ENCODE data around the gene SOHLH1.

Gene SOHLH1

DNA sequence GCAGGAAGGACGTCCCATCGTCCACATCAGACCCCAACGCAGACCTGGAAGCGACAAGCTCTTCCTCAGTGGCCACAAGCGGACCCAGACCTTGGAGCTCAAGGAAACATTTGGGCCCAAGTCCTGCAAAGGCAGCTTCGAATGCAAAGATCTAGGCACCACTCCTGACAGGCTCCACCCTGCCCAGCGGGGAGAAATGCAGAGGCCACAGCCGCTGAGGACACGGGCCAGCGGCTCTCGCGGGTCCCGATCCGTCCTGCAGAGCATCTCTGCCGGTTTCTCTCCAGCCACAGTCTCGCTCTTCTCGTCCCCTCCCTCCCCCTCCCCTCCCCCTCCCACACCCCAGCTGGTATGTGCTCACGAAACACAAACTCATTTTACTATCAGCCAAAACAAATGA, 4.9 kb downstream of the SOHLH1 start:
- H3K27me3 ChIP-seq (ENCODE audit: insufficient read depth, low read depth, severe bottlenecking) = no peaks in the 10 kb centered on the region
- no peak for DNase-seq
- H3K4me3 ChIP-seq (ENCODE audit: low read depth, low read length) = no peak overlapping the region
- no peaks in the 10 kb centered on the region for H3K9me3 ChIP-seq (ENCODE audit: severe bottlenecking)
- no peak overlapping the region for H3K27ac ChIP-seq
- H3K36me3 ChIP-seq = no peaks in the 10 kb centered on the region
- TF ChIP-seq CTCF (IDR thresholded peaks at IDR 0.05; ENCODE audit: low read depth, low read length) = no peak

- Histone ChIP-seq H3K36me3 (no peaks in the 10 kb centered on the region), H3K27me3 (ENCODE audit: insufficient read depth, low read depth, severe bottlenecking) (no peaks in the 10 kb centered on the region), H3K27ac (no peak overlapping the region), H3K9me3 (ENCODE audit: severe bottlenecking) (no peaks in the 10 kb centered on the region), H3K4me3 (ENCODE audit: low read depth, low read length) (no peak overlapping the region)
- TF ChIP-seq CTCF (IDR thresholded peaks at IDR 0.05; ENCODE audit: low read depth, low read length) = no peak
- DNase-seq = no peak
These were observed 5.5 kb downstream of the SOHLH1 start for GRCh38 chr9:135693771-135694170.

DNA sequence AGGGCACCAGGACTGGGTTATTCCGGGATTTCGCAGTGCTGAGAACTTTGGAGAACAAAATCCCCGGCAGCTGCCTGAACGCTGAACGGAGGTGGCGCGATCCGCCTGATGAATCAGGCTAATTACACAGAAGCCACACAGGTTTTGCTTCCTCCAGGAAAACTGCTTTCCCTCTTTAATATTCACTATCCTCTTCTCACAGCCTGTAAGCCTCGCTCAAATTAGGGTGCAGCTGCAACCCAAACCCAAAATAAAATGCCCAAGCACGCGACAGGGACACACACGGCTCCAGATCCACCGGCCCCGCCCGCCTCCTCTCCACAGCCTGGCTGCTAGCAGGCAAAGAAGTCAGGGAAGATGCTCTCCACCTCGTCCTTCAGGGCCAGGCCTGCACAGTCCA, 6.0 kb downstream of the SOHLH1 start:
- no peaks in the 10 kb centered on the region for H3K27me3 ChIP-seq (ENCODE audit: insufficient read depth, low read depth, severe bottlenecking)
- TF ChIP-seq CTCF (IDR thresholded peaks at IDR 0.05; ENCODE audit: low read depth, low read length) = no peak
- DNase-seq = no peak
- H3K27ac ChIP-seq = no peak overlapping the region
- H3K9me3 ChIP-seq (ENCODE audit: severe bottlenecking) = no peaks in the 10 kb centered on the region
- H3K36me3 ChIP-seq = no peaks in the 10 kb centered on the region
- no peak overlapping the region for H3K4me3 ChIP-seq (ENCODE audit: low read depth, low read length)

DNA sequence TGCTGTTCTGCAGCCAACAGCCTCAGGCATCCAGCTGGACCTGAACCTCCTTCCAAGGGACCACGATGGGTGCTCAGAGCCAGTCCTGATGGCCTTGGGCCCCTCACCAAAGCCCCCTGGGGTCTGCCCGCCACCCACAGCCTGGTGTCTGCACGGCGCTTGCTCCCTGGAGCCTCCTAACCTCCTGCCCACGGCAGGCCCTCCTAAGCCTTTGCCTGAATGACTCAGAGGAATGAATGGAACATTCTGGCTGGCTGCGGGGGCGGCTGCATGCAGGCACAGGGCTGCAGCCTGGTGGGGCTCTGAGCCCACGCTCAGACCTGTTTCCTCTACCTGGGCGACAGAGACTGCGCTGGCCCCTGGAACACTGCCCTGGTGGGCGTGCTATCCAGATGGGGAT, 6.9 kb downstream of the SOHLH1 start:
- H3K36me3 ChIP-seq = no peaks in the 10 kb centered on the region
- no peaks in the 10 kb centered on the region for H3K27me3 ChIP-seq (ENCODE audit: insufficient read depth, low read depth, severe bottlenecking)
- H3K9me3 ChIP-seq (ENCODE audit: severe bottlenecking) = no peaks in the 10 kb centered on the region
- H3K27ac ChIP-seq = no peak overlapping the region
- DNase-seq = no peak
- no peak for TF ChIP-seq CTCF (IDR thresholded peaks at IDR 0.05; ENCODE audit: low read depth, low read length)
- H3K4me3 ChIP-seq (ENCODE audit: low read depth, low read length) = no peak overlapping the region

- Histone ChIP-seq H3K27ac (no peak overlapping the region), H3K36me3 (no peaks in the 10 kb centered on the region), H3K27me3 (ENCODE audit: insufficient read depth, low read depth, severe bottlenecking) (no peaks in the 10 kb centered on the region), H3K4me3 (ENCODE audit: low read depth, low read length) (no peak overlapping the region), H3K9me3 (ENCODE audit: severe bottlenecking) (no peaks in the 10 kb centered on the region)
- no peak for TF ChIP-seq CTCF (IDR thresholded peaks at IDR 0.05; ENCODE audit: low read depth, low read length)
- DNase-seq = no peak
These were observed 8.3 kb downstream of the SOHLH1 start for GRCh38 chr9:135690836-135691570.

GRCh38 chr9:135689011-135689410, 10.3 kb downstream of the SOHLH1 start:
- H3K4me3 ChIP-seq (ENCODE audit: low read depth, low read length) = no peak overlapping the region
- no peak overlapping the region for H3K27ac ChIP-seq
- DNase-seq = no peak
- no peak for TF ChIP-seq CTCF (IDR thresholded peaks at IDR 0.05; ENCODE audit: low read depth, low read length)
- H3K27me3 ChIP-seq (ENCODE audit: insufficient read depth, low read depth, severe bottlenecking) = no peaks in the 10 kb centered on the region
- no peaks in the 10 kb centered on the region for H3K36me3 ChIP-seq
- H3K9me3 ChIP-seq (ENCODE audit: severe bottlenecking) = no peaks in the 10 kb centered on the region
